Activated T-helper 17 cell treated with anti-CD3 and anti-CD28 coated beads, Interleukin-2, amount 50 U/mL, for 72 hours (primary cell): Measurements from ENCODE around the gene MRPS25. TPM values are rescaled to one million over a fixed set of nuclear protein-coding genes. Genes with fewer than 3 reads are reported as not detected.
"Not testable (repeated sequence)": the region's sequence is repeated elsewhere in the genome, so short reads cannot be mapped to it uniquely, and the experiment has no call there.

Experiments used
- ATAC-seq: fragments of 150-1000 bp; cut with Tn5 transposase; replicated peaks from 2 replicates; pipeline ENCODE4 v1.10.0; 2021; ENCODE audit warnings: mild to moderate bottlenecking, moderate library complexity
- H3K27ac Mint-ChIP-seq: one replicate; pipeline ENCODE4 v1.8.0; 2022; ENCODE audit warnings: mixed read lengths
- H3K27me3 Mint-ChIP-seq: one replicate; pipeline ENCODE4 v1.8.0; 2022; ENCODE audit warnings: mixed read lengths
- H3K36me3 Mint-ChIP-seq: one replicate; pipeline ENCODE4 v1.8.0; 2022; ENCODE audit warnings: low read depth, mild to moderate bottlenecking, mixed read lengths
- H3K4me1 Mint-ChIP-seq: one replicate; pipeline ENCODE4 v1.8.0; 2022; ENCODE audit warnings: mixed read lengths
- H3K4me3 Mint-ChIP-seq: one replicate; pipeline ENCODE4 v1.8.0; 2022; ENCODE audit warnings: mild to moderate bottlenecking, mixed read lengths
- H3K9me3 Mint-ChIP-seq: one replicate; pipeline ENCODE4 v1.8.0; 2022; ENCODE audit warnings: mixed read lengths
- total RNA-seq, 2 donors: library from RNA; stranded (reverse); gene quantifications; one replicate each; pipeline ENCODE4 v1.2.3, GENCODE V29; 2022

Gene MRPS25
- total RNA-seq, 2 donors from 2014 or later: 43.7 to 80.5 TPM

DNA sequence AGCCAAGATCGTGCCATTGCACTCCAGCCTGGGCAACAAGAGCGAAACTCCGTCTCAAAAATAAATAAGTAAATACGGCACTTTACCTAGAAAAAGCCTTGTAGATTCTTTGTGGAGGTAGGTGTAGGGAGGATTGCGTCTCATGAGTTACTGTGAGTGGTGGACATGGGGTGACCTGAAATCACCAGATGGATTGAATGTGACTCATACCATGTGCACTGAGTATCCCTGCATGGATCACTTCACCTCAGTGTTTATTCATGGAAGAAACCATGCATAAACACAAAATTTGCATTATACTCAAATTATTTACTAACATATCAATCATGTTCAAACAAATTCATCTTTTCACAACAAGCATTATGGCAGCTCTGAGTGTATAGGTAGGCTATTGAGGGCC lies 55.9 kb downstream of the MRPS25 start:
- Mint-ChIP-seq H3K27ac (no peak overlapping the region), H3K4me1 (no peaks in the 10 kb centered on the region), H3K27me3 (no peaks in the 10 kb centered on the region), H3K9me3 (no peaks in the 10 kb centered on the region), H3K36me3 (peaks cover 95% of the 10 kb centered on the region), H3K4me3 (no peak overlapping the region)
- ATAC-seq: no peak

DNA sequence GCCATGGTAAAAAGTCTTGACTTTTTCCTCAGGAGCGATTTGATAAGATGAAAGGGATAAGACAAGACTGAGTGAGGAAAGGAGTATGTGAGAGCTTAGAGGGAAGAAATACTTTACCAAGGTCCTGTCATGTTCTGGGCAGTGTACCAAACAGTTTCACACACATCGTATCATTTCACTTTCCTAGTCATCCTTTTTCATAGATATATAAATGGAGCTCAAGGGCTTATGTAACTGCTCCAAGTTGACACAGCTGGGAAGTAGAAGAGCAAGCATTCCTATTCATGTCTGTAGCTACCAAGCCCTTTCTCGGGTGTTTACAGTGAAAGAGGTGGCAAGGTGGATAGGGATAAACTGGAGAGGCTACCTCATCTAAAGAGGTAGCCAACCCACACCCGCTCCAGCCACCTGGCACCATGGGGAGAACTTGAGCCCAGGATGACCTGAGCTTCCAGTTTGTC lies 57.4 kb downstream of the MRPS25 start:
- Mint-ChIP-seq H3K36me3 (peaks cover 93% of the 10 kb centered on the region), H3K4me1 (no peaks in the 10 kb centered on the region), H3K27me3 (no peaks in the 10 kb centered on the region), H3K9me3 (no peaks in the 10 kb centered on the region), H3K27ac (no peak overlapping the region), H3K4me3 (no peak overlapping the region)
- ATAC-seq: no peak

DNA sequence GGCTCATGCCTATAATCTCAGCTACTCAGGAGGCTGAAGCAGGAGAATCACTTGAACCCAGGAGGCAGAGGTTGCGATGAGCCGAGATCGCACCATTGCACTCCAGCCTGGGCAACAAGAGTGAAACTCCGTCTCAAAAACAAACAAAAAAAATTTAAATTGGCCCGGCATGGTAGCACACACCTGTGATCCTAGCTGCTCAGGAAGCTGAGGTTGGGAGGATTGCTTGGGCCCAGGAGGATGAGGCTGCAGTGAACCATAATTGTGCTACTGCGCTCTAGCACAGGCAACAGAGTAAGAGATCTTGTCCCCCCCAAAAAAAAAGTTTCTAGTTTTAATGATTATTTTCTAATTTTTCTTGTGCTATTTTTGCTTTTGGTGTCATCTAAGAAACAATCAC lies 65.9 kb downstream of the MRPS25 start:
- H3K27me3 Mint-ChIP-seq, H3K4me3 Mint-ChIP-seq, ATAC-seq, H3K9me3 Mint-ChIP-seq, H3K27ac Mint-ChIP-seq: not testable (repeated sequence)
- Mint-ChIP-seq H3K4me1 (peaks cover 12% of the 10 kb centered on the region), H3K36me3 (peaks cover 30% of the 10 kb centered on the region)

Other genes starting within 250 kb of the MRPS25 start
- gene FGD5, start 246.4 kb downstream of the MRPS25 start, total RNA-seq: under 1 TPM; 0.06 to 0.74 TPM
- gene NR2C2, start 117.7 kb downstream of the MRPS25 start, total RNA-seq: 10 to 100 TPM; 45.4 to 50.6 TPM
- 10 to 100 TPM; 15.9 to 19.0 TPM for gene RBSN, start 33.8 kb upstream of the MRPS25 start, total RNA-seq
- 10 to 100 TPM; 32.3 to 38.9 TPM for gene CAPN7, start 140.9 kb upstream of the MRPS25 start, total RNA-seq